AG09309 (cell line): ENCODE measurements around the gene PTH1R.

ENCODE experiments used
- DNase-seq: peaks from one replicate; pipeline ENCODE4 v3.0.0-alpha.2; 2010; ENCODE audit warnings: low read depth
- H3K4me3 ChIP-seq: 2 replicates; pipeline ENCODE4 v1.5.1; 2011; ENCODE audit warnings: mild to moderate bottlenecking, low read depth, low read length, moderate library complexity; ENCODE audit not compliant: control insufficient read depth
- TF ChIP-seq, protein P1 (sequence below): IDR thresholded peaks from 2 replicates; pipeline ENCODE4 v1.5.1; 2011; ENCODE audit warnings: mild to moderate bottlenecking, low read depth, low read length, inconsistent platforms; ENCODE audit not compliant: insufficient read depth, control insufficient read depth; ENCODE audit errors: missing control alignments

The PTH1R gene

GRCh38 chr3:46887980-46888494 is 10.5 kb downstream of the PTH1R start:
- TF ChIP-seq, protein P1, sequence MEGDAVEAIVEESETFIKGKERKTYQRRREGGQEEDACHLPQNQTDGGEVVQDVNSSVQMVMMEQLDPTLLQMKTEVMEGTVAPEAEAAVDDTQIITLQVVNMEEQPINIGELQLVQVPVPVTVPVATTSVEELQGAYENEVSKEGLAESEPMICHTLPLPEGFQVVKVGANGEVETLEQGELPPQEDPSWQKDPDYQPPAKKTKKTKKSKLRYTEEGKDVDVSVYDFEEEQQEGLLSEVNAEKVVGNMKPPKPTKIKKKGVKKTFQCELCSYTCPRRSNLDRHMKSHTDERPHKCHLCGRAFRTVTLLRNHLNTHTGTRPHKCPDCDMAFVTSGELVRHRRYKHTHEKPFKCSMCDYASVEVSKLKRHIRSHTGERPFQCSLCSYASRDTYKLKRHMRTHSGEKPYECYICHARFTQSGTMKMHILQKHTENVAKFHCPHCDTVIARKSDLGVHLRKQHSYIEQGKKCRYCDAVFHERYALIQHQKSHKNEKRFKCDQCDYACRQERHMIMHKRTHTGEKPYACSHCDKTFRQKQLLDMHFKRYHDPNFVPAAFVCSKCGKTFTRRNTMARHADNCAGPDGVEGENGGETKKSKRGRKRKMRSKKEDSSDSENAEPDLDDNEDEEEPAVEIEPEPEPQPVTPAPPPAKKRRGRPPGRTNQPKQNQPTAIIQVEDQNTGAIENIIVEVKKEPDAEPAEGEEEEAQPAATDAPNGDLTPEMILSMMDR = no peak
- H3K4me3 ChIP-seq = no peak overlapping the region
- DNase-seq = no peak

DNA sequence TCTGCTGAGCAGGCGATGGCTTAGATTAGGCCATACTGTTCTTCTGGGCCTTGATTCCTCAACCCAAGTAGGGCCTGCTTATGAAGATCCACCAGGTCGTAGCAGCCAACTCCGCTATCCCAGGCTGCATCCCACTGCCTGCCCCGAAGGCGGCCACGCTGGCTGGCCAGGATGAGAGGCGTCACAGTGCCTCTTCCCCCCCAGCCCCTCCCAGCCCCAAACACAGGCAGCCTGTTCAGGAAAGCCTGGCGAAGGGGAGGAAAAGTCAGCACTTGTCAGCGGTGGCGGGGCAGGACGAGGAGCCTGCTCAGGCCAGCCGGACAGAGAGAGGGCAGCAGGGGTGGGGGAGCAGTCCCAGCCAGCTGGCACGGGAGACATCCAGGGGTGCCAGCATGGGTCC is 11.2 kb downstream of the PTH1R start:
- TF ChIP-seq, protein P1 = no peak
- DNase-seq = no peak

GRCh38 chr3:46889381-46890110 is 12.0 kb downstream of the PTH1R start:
- DNase-seq = no peak
- H3K4me3 ChIP-seq = no peak overlapping the region
- TF ChIP-seq, protein P1 = no peak

More for the DNA sequence above, 11.2 kb downstream of the PTH1R start:
- no peak overlapping the region for H3K4me3 ChIP-seq

DNA sequence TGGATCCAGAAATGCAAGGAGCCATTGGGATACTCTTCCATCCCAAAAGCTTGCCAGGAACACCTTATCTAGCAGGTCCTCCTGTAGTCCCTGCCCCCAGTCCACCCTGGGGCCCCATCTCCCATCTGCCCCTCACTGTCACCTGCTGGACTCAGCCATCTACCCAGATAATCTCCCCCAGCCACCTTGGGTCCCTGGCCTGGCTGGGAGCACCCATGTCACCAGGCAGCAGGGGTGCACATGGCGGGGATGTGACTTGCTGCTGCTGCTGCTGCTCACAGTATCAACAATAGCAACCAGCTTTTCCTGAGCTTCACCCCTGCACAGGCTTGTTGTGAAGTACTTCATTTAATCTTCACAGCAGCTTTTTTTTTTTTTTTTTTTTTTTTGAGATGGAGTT is 12.6 kb downstream of the PTH1R start:
- TF ChIP-seq, protein P1 = no peak
- no peak overlapping the region for H3K4me3 ChIP-seq
- no peak for DNase-seq

- TF ChIP-seq, protein P1 = no peak
- H3K4me3 ChIP-seq = no peak overlapping the region
- no peak for DNase-seq
Observed at GRCh38 chr3:46891132-46891531, 13.6 kb downstream of the PTH1R start.

- H3K4me3 ChIP-seq = peak overlapping the region; percentile 41
- TF ChIP-seq, protein P1 = peak; percentile 2
- peak; percentile 7 for DNase-seq
Observed at GRCh38 chr3:46892285-46893145, 15.0 kb downstream of the PTH1R start.
